Measurements from ENCODE around the gene OBSL1.

OBSL1 gene

GRCh38 chr2:219559156-219559915 is 12.0 kb downstream of the OBSL1 start:
- Mint-ChIP-seq H3K27me3 (peaks cover 76% of the 10 kb centered on the region), H3K27ac (ENCODE audit: low read depth) (no peak overlapping the region), H3K9me3 (no peaks in the 10 kb centered on the region), H3K4me3 (no peak overlapping the region), H3K36me3 (ENCODE audit: insufficient read depth) (peaks cover 3% of the 10 kb centered on the region), H3K4me1 (no peaks in the 10 kb centered on the region)
- DNase-seq (ENCODE audit: low spot score in 2 of 2) (no peak), ATAC-seq (replicated peaks; ENCODE audit: extremely low read depth, poor library complexity, severe bottlenecking) (no peak)

- no peak for ATAC-seq (replicated peaks; ENCODE audit: extremely low read depth, poor library complexity, severe bottlenecking)
- H3K4me1 Mint-ChIP-seq = no peaks in the 10 kb centered on the region
Observed at GRCh38 chr2:219557791-219558785, 13.3 kb downstream of the OBSL1 start.

GRCh38 chr2:219557320-219557719 is 14.0 kb downstream of the OBSL1 start:
- Mint-ChIP-seq H3K9me3 (no peaks in the 10 kb centered on the region), H3K27me3 (peaks cover 69% of the 10 kb centered on the region)
- no peak for ATAC-seq (replicated peaks; ENCODE audit: extremely low read depth, poor library complexity, severe bottlenecking)

More at GRCh38 chr2:219557791-219558785, 13.3 kb downstream of the OBSL1 start:
- no peaks in the 10 kb centered on the region for H3K36me3 Mint-ChIP-seq (ENCODE audit: insufficient read depth)
- no peak for DNase-seq (ENCODE audit: low spot score in 2 of 2)
- no peak overlapping the region for H3K4me3 Mint-ChIP-seq
- no peaks in the 10 kb centered on the region for H3K9me3 Mint-ChIP-seq
- H3K27me3 Mint-ChIP-seq = peaks cover 76% of the 10 kb centered on the region
- H3K27ac Mint-ChIP-seq (ENCODE audit: low read depth) = no peak overlapping the region

GRCh38 chr2:219556413-219556812 is 14.9 kb downstream of the OBSL1 start:
- Mint-ChIP-seq H3K9me3 (no peaks in the 10 kb centered on the region), H3K4me1 (no peaks in the 10 kb centered on the region), H3K36me3 (ENCODE audit: insufficient read depth) (peaks cover 5% of the 10 kb centered on the region), H3K27me3 (peaks cover 69% of the 10 kb centered on the region), H3K4me3 (no peak overlapping the region), H3K27ac (ENCODE audit: low read depth) (no peak overlapping the region)
- ATAC-seq (replicated peaks; ENCODE audit: extremely low read depth, poor library complexity, severe bottlenecking) (no peak), DNase-seq (ENCODE audit: low spot score in 2 of 2) (no peak)

More at GRCh38 chr2:219557320-219557719, 14.0 kb downstream of the OBSL1 start:
- Mint-ChIP-seq H3K4me3 (no peak overlapping the region), H3K4me1 (no peaks in the 10 kb centered on the region), H3K27ac (ENCODE audit: low read depth) (no peak overlapping the region), H3K36me3 (ENCODE audit: insufficient read depth) (no peaks in the 10 kb centered on the region)
- DNase-seq (ENCODE audit: low spot score in 2 of 2) = no peak

GRCh38 chr2:219555956-219556355 is 15.4 kb downstream of the OBSL1 start:
- no peaks in the 10 kb centered on the region for H3K4me1 Mint-ChIP-seq
- no peak for DNase-seq (ENCODE audit: low spot score in 2 of 2)
- peaks cover 69% of the 10 kb centered on the region for H3K27me3 Mint-ChIP-seq
- peaks cover 6% of the 10 kb centered on the region for H3K36me3 Mint-ChIP-seq (ENCODE audit: insufficient read depth)
- H3K9me3 Mint-ChIP-seq = no peaks in the 10 kb centered on the region
- no peak overlapping the region for H3K27ac Mint-ChIP-seq (ENCODE audit: low read depth)
- H3K4me3 Mint-ChIP-seq = no peak overlapping the region
- ATAC-seq (replicated peaks; ENCODE audit: extremely low read depth, poor library complexity, severe bottlenecking) = no peak

GRCh38 chr2:219554350-219554749 is 17.0 kb downstream of the OBSL1 start:
- DNase-seq (ENCODE audit: low spot score in 2 of 2) (no peak), ATAC-seq (replicated peaks; ENCODE audit: extremely low read depth, poor library complexity, severe bottlenecking) (no peak)
- no peak overlapping the region for H3K4me3 Mint-ChIP-seq
- H3K36me3 Mint-ChIP-seq (ENCODE audit: insufficient read depth) = peaks cover 6% of the 10 kb centered on the region
- H3K9me3 Mint-ChIP-seq = no peaks in the 10 kb centered on the region
- no peak overlapping the region for H3K27ac Mint-ChIP-seq (ENCODE audit: low read depth)
- H3K27me3 Mint-ChIP-seq = peaks cover 69% of the 10 kb centered on the region
- no peaks in the 10 kb centered on the region for H3K4me1 Mint-ChIP-seq

- Mint-ChIP-seq H3K27me3 (peaks cover 69% of the 10 kb centered on the region), H3K9me3 (no peaks in the 10 kb centered on the region), H3K36me3 (ENCODE audit: insufficient read depth) (peaks cover 6% of the 10 kb centered on the region), H3K4me3 (no peak overlapping the region), H3K4me1 (no peaks in the 10 kb centered on the region), H3K27ac (ENCODE audit: low read depth) (no peak overlapping the region)
- DNase-seq (ENCODE audit: low spot score in 2 of 2) = no peak
- no peak for ATAC-seq (replicated peaks; ENCODE audit: extremely low read depth, poor library complexity, severe bottlenecking)
Observed at GRCh38 chr2:219553463-219553963, 17.8 kb downstream of the OBSL1 start.

- no peak for ATAC-seq (replicated peaks; ENCODE audit: extremely low read depth, poor library complexity, severe bottlenecking)
- Mint-ChIP-seq H3K4me1 (no peaks in the 10 kb centered on the region), H3K36me3 (ENCODE audit: insufficient read depth) (peaks cover 6% of the 10 kb centered on the region), H3K27me3 (peaks cover 69% of the 10 kb centered on the region), H3K4me3 (no peak overlapping the region), H3K27ac (ENCODE audit: low read depth) (no peak overlapping the region), H3K9me3 (no peaks in the 10 kb centered on the region)
- DNase-seq (ENCODE audit: low spot score in 2 of 2) = no peak
Observed at GRCh38 chr2:219553168-219553417, 18.2 kb downstream of the OBSL1 start.

GRCh38 chr2:219552382-219553167 is 18.8 kb downstream of the OBSL1 start:
- Mint-ChIP-seq H3K9me3 (no peaks in the 10 kb centered on the region), H3K27me3 (peaks cover 71% of the 10 kb centered on the region), H3K27ac (ENCODE audit: low read depth) (no peak overlapping the region), H3K4me1 (no peaks in the 10 kb centered on the region), H3K4me3 (peak overlapping the region; percentile 76), H3K36me3 (ENCODE audit: insufficient read depth) (peaks cover 6% of the 10 kb centered on the region)
- ATAC-seq (replicated peaks; ENCODE audit: extremely low read depth, poor library complexity, severe bottlenecking) = peak; percentile 86
- DNase-seq (ENCODE audit: low spot score in 2 of 2) = peak; percentile 65 to 68

- peak; percentile 4 for ATAC-seq (replicated peaks; ENCODE audit: extremely low read depth, poor library complexity, severe bottlenecking)
Observed at GRCh38 chr2:219551441-219552381, 19.6 kb downstream of the OBSL1 start.

GRCh38 chr2:219549619-219550018 is 21.7 kb downstream of the OBSL1 start:
- H3K9me3 Mint-ChIP-seq = no peaks in the 10 kb centered on the region
- no peak for DNase-seq (ENCODE audit: low spot score in 2 of 2)
- H3K4me1 Mint-ChIP-seq = peaks cover 4% of the 10 kb centered on the region
- no peak overlapping the region for H3K4me3 Mint-ChIP-seq
- peaks cover 9% of the 10 kb centered on the region for H3K36me3 Mint-ChIP-seq (ENCODE audit: insufficient read depth)
- peaks cover 55% of the 10 kb centered on the region for H3K27me3 Mint-ChIP-seq
- H3K27ac Mint-ChIP-seq (ENCODE audit: low read depth) = no peak overlapping the region
- no peak for ATAC-seq (replicated peaks; ENCODE audit: extremely low read depth, poor library complexity, severe bottlenecking)

More at GRCh38 chr2:219551441-219552381, 19.6 kb downstream of the OBSL1 start:
- DNase-seq (ENCODE audit: low spot score in 2 of 2) = no peak
- no peaks in the 10 kb centered on the region for H3K4me1 Mint-ChIP-seq
- no peaks in the 10 kb centered on the region for H3K9me3 Mint-ChIP-seq
- peak overlapping the region; percentile 76 for H3K4me3 Mint-ChIP-seq
- no peak overlapping the region for H3K27ac Mint-ChIP-seq (ENCODE audit: low read depth)
- H3K27me3 Mint-ChIP-seq = peaks cover 71% of the 10 kb centered on the region
- peaks cover 6% of the 10 kb centered on the region for H3K36me3 Mint-ChIP-seq (ENCODE audit: insufficient read depth)
